H1 (cell line): ENCODE measurements around the gene AP4M1.

Source experiments
- ASH2L ChIP-seq: fragments of 200-600, 300-600 bp; sonication (generic); IDR thresholded peaks from one replicate; pipeline ENCODE4 v1.7.1; 2017; ENCODE audit warnings: low read length
- GABPA ChIP-seq: IDR thresholded peaks from 2 replicates; pipeline ENCODE4 v1.6.1; 2011; ENCODE audit warnings: mild to moderate bottlenecking, low read length, moderate library complexity, borderline replicate concordance; ENCODE audit not compliant: insufficient read depth
- PHF8 ChIP-seq: fragments of 200-600 bp; sonication (generic); conservative IDR thresholded peaks from 2 replicates; pipeline ENCODE4 v1.7.1; 2012; ENCODE audit warnings: low read depth, mild to moderate bottlenecking, inconsistent platforms, low read length, moderate library complexity
- POLR2A ChIP-seq, 2 experiments: IDR thresholded peaks; 1 replicate in 1 of 2; 2 replicates in 1 of 2; pipeline ENCODE4 v1.6.1; 2011; ENCODE audit warnings: low read depth in 2 of 2, low read length in 2 of 2, mild to moderate bottlenecking in 2 of 2; ENCODE audit errors: control extremely low read depth in 1 of 2
- POLR2AphosphoS5 ChIP-seq: IDR thresholded peaks from 2 replicates; pipeline ENCODE4 v1.6.1; 2011; ENCODE audit warnings: low read depth, low read length
- RXRA ChIP-seq: IDR thresholded peaks from 2 replicates; pipeline ENCODE4 v1.6.1; 2011; ENCODE audit warnings: low read depth, mild to moderate bottlenecking, low read length, moderate library complexity; ENCODE audit not compliant: insufficient read depth
- SAP30 ChIP-seq: fragments of 300-600 bp; sonication (generic); IDR thresholded peaks from 2 replicates; pipeline ENCODE4 v1.7.1; 2012; ENCODE audit warnings: low read length, moderate library complexity, mild to moderate bottlenecking, inconsistent platforms; ENCODE audit not compliant: insufficient read depth, insufficient replicate concordance
- TF ChIP-seq, protein P1 (sequence below), 3 experiments: IDR thresholded peaks; 1 replicate in 2 of 3; 2 replicates in 1 of 3; pipeline versions ENCODE4 v1.5.1 to v1.6.1; 2011; ENCODE audit warnings: low read length in 3 of 3, mild to moderate bottlenecking in 3 of 3, inconsistent platforms in 2 of 3, low read depth in 1 of 3, moderate library complexity in 1 of 3; ENCODE audit not compliant: insufficient read depth in 1 of 3; ENCODE audit errors: control extremely low read depth in 1 of 3

DNA sequence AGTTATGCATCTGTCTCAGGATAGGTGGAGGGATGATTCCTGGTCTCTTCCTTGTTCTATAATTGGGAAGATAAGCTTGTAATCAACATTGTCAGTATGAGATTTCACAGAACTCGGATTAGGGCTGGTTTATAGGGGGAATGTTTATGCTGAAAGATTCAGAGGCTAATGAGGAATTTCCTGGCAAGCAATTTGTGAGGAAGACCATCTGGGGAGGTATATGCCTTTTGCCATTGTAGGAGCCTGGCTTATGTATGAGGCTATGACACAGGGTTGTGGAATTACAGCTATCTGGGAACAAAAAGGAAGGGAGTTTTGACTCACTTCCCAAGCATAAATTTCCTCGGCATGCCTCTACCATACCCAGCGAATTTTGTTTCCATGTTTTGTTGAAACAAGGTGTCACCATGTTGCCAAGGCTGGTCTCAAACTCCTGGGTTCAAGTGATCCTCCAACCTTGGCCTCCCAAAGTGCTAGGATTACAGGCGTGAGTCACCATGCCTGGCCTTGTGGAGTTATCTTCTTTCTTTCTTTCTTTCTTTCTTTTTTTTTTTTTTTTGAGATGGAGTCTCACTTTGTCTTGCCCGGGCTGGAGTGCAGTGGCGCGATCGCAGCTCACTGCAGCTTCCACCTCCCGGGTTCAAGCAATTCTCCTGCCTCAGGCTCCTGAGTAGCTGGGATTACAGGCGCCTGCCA lies 14.2 kb upstream of the AP4M1 start:
- TF ChIP-seq, protein P1, sequence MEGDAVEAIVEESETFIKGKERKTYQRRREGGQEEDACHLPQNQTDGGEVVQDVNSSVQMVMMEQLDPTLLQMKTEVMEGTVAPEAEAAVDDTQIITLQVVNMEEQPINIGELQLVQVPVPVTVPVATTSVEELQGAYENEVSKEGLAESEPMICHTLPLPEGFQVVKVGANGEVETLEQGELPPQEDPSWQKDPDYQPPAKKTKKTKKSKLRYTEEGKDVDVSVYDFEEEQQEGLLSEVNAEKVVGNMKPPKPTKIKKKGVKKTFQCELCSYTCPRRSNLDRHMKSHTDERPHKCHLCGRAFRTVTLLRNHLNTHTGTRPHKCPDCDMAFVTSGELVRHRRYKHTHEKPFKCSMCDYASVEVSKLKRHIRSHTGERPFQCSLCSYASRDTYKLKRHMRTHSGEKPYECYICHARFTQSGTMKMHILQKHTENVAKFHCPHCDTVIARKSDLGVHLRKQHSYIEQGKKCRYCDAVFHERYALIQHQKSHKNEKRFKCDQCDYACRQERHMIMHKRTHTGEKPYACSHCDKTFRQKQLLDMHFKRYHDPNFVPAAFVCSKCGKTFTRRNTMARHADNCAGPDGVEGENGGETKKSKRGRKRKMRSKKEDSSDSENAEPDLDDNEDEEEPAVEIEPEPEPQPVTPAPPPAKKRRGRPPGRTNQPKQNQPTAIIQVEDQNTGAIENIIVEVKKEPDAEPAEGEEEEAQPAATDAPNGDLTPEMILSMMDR (IDR thresholded peaks at IDR 0.05; ENCODE audit: control extremely low read depth in 1 of 3, insufficient read depth in 1 of 3, low read depth in 1 of 3, low read length in 3 of 3): no peak
- TF ChIP-seq POLR2AphosphoS5: no peak
- no peak for TF ChIP-seq POLR2A (IDR thresholded peaks at IDR 0.05; ENCODE audit: control extremely low read depth in 1 of 2, low read depth in 2 of 2, low read length in 2 of 2)
- TF ChIP-seq GABPA: no peak
- no peak for TF ChIP-seq SAP30
- no peak for TF ChIP-seq ASH2L
- no peak for TF ChIP-seq PHF8
- no peak for TF ChIP-seq RXRA
